22Rv1 (cell line): ENCODE data around the gene GPN3.
"Not testable (repeated sequence)": the region's sequence is repeated elsewhere in the genome, so short reads cannot be mapped to it uniquely, and the experiment has no call there.

Experiments
- CTCF ChIP-seq: fragments of 450-650 bp; IDR thresholded peaks from 2 replicates; pipeline ENCODE4 v1.5.1; 2017; ENCODE audit warnings: mild to moderate bottlenecking
- ZFX ChIP-seq: fragments of 450-650 bp; IDR thresholded peaks from 2 replicates; pipeline ENCODE4 v1.6.1; 2017; ENCODE audit warnings: antibody characterized with exemption, borderline replicate concordance

- not testable (repeated sequence) for TF ChIP-seq CTCF, ZFX
These were observed 47.4 kb downstream of the GPN3 start for GRCh38 chr12:110420644-110421043.
